ENCODE measurements around the gene B4GALT6. TPM values are rescaled to one million over a fixed set of nuclear protein-coding genes. Genes with fewer than 3 reads are reported as not detected.

B4GALT6 gene
- total RNA-seq, 4 donors from 2014 or later: 1.5 to 11.8 (median 3.9) TPM

DNA sequence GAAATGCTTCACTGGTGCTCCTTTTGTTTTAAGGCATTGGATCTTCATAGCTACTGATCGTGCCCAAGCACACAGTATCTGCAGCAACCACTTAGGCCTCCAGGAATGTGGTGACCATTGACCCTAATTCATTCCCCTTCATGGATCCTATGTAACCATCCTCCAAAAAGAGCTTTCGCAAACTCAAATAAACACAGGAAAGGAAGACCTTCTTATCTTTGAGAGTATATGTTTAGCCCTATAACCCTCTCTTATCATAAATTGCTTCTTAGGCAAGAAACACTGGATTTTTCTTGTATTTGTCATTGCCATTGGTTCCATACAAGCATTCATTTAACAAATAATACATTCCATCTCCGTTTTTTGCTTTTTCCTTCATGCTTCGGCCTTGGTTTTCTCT, 96.9 kb downstream of the B4GALT6 start:
- intact Hi-C loops (cut with DNase I; ENCODE audit: low total_unique reads): no loop called here
- H3K4me3 ChIP-seq: no peak overlapping the region
- no peak overlapping the region for H3K27ac ChIP-seq
- TF ChIP-seq, protein P1, sequence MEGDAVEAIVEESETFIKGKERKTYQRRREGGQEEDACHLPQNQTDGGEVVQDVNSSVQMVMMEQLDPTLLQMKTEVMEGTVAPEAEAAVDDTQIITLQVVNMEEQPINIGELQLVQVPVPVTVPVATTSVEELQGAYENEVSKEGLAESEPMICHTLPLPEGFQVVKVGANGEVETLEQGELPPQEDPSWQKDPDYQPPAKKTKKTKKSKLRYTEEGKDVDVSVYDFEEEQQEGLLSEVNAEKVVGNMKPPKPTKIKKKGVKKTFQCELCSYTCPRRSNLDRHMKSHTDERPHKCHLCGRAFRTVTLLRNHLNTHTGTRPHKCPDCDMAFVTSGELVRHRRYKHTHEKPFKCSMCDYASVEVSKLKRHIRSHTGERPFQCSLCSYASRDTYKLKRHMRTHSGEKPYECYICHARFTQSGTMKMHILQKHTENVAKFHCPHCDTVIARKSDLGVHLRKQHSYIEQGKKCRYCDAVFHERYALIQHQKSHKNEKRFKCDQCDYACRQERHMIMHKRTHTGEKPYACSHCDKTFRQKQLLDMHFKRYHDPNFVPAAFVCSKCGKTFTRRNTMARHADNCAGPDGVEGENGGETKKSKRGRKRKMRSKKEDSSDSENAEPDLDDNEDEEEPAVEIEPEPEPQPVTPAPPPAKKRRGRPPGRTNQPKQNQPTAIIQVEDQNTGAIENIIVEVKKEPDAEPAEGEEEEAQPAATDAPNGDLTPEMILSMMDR (IDR thresholded peaks at IDR 0.05): no peak
- no peak for TF ChIP-seq POLR2A (IDR thresholded peaks at IDR 0.05)
- H3K36me3 ChIP-seq: no peaks in the 10 kb centered on the region
- no peaks in the 10 kb centered on the region for H3K9me3 ChIP-seq
- H3K4me1 ChIP-seq: no peaks in the 10 kb centered on the region
- DNase-seq: no peak
- H3K27me3 ChIP-seq: no peaks in the 10 kb centered on the region

DNA sequence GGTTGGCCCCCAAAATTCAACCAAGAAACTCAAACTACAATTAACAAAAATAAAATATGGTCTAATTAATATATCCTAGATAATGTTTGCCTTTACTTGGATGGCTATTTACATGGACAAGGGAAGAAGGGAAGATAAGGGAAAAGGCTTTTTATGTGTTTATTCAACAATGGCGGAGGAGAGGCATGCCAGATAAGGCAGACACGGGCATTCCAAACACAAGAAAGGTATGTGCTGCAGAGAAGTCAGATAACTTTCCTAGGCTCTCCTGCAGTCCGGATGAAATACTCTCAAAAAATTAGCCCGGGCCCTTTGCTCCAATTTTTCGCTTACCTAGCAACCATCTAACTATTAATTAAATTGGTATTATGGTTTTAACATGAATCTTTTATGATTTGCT, 97.8 kb downstream of the B4GALT6 start:
- Histone ChIP-seq H3K27ac (no peak overlapping the region), H3K27me3 (no peaks in the 10 kb centered on the region), H3K4me1 (no peaks in the 10 kb centered on the region), H3K36me3 (no peaks in the 10 kb centered on the region), H3K9me3 (no peaks in the 10 kb centered on the region), H3K4me3 (no peak overlapping the region)
- TF ChIP-seq, protein P1 (IDR thresholded peaks at IDR 0.05): no peak
- TF ChIP-seq POLR2A (IDR thresholded peaks at IDR 0.05): no peak
- DNase-seq: no peak
- intact Hi-C loops (cut with DNase I; ENCODE audit: low total_unique reads): no loop called here

DNA sequence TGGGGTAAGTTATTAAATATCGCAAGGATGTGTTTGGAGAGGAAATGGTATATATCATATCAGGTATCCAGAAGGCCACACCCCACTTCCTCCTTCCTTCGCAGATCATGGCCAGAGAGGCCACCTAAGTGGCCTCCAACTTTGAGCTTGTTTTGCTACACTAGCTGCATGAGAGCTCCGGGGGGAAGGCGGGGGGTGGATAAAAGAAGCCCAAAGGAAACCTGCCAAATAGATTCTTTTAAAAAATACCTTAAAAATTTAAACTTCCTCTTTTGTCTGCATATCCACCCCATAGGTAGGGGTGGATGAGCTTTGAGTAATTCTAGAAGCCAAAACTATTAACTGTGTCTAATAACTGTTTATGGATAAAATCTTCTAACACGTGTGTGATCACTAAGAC, 98.4 kb downstream of the B4GALT6 start:
- no peaks in the 10 kb centered on the region for H3K4me1 ChIP-seq
- no peaks in the 10 kb centered on the region for H3K36me3 ChIP-seq
- no peaks in the 10 kb centered on the region for H3K9me3 ChIP-seq
- TF ChIP-seq POLR2A (IDR thresholded peaks at IDR 0.05): no peak
- TF ChIP-seq, protein P1 (IDR thresholded peaks at IDR 0.05): no peak
- no peak for DNase-seq
- intact Hi-C loops (cut with DNase I; ENCODE audit: low total_unique reads): no loop called here
- H3K27ac ChIP-seq: no peak overlapping the region
- H3K4me3 ChIP-seq: no peak overlapping the region
- no peaks in the 10 kb centered on the region for H3K27me3 ChIP-seq

DNA sequence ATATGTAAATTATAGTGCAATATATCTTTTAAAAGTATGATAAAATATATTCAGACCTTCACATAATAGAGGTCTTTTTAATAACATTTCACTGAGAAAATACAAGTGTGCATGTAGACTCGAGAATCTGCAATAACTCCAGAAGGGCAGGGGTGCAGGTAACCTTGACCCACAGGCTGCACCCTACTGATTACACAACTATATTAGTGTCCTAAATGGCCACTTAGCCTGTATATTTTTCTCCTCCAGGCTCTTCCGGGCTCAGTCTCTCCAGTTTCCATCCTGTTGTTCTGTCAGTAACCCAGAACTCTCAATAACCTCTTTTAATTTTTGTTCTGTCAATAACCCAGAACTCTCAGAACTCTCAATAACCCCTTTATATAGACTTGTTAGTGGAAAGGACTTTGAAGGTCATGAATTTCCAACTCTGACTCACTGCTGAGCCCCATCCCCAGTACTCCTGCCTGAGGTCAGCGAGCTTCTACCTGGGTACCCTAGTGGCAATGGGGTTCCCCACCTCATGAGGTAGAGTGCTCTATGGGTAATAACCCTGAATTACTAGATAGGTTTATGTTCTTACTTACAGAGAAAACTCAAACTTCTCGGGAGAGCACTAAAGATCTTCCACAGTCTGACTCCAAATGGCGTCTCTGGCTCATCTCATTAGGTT, 101.1 kb downstream of the B4GALT6 start:
- DNase-seq: no peak
- Histone ChIP-seq H3K36me3 (no peaks in the 10 kb centered on the region), H3K9me3 (no peaks in the 10 kb centered on the region), H3K27me3 (no peaks in the 10 kb centered on the region), H3K4me1 (no peaks in the 10 kb centered on the region), H3K4me3 (no peak overlapping the region), H3K27ac (no peak overlapping the region)
- intact Hi-C loops (cut with DNase I; ENCODE audit: low total_unique reads): no loop called here
- TF ChIP-seq POLR2A (IDR thresholded peaks at IDR 0.05): no peak
- TF ChIP-seq, protein P1 (IDR thresholded peaks at IDR 0.05): no peak

DNA sequence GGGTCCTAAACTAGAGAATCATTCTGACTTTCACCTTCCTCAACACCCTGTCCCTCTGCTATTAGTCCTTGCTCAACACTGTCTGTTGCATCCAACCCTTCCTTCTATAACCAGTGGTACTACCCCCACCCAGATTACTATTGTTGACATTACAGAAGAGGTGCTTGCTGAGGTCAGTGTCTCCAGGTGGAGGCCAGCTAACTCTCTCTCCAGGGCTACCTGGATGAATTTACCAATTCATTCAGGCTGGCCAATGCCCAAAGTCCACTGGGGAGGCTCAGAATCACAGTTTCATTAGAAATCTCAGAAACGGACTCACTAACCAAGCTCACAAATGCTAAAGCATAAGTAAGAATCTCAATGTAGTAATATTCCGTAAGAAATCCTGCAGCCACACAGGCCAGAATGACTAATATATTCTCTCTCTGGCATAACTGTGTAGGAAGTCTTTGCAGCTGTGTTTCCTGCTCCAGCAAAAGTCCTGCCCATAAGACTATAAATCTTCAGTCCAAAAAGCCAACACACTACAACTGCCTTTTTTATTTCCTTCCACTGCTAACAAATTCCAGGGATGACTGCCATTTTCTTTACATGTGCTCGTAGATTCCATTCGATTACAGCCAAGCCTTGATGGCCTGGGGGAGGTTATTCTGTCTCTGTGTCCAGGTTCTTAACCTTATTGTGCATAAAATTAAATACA, 102.7 kb downstream of the B4GALT6 start:
- TF ChIP-seq, protein P1 (IDR thresholded peaks at IDR 0.05): no peak
- no peak for TF ChIP-seq POLR2A (IDR thresholded peaks at IDR 0.05)
- Histone ChIP-seq H3K4me3 (no peak overlapping the region), H3K9me3 (no peaks in the 10 kb centered on the region), H3K36me3 (no peaks in the 10 kb centered on the region), H3K27ac (no peak overlapping the region), H3K4me1 (no peaks in the 10 kb centered on the region), H3K27me3 (no peaks in the 10 kb centered on the region)
- DNase-seq: no peak
- intact Hi-C loops (cut with DNase I; ENCODE audit: low total_unique reads): no loop called here

All from uterus (tissue), 4 donors.